ENCODE results near the gene ADAD2. TPM values are rescaled to one million over a fixed set of nuclear protein-coding genes. Genes with fewer than 3 reads are reported as not detected.

The ADAD2 gene
- total RNA-seq, 1 donor from 2014 or later = not detected

GRCh38 chr16:84195201-84196093 is 4.5 kb downstream of the ADAD2 start:
- Mint-ChIP-seq H3K36me3 (no peaks in the 10 kb centered on the region), H3K4me3 (no peak overlapping the region), H3K4me1 (ENCODE audit: unreplicated experiment) (peaks cover 14% of the 10 kb centered on the region), H3K27me3 (no peaks in the 10 kb centered on the region), H3K27ac (no peak overlapping the region), H3K9me3 (no peaks in the 10 kb centered on the region)
- no peak for DNase-seq (ENCODE audit: extremely low spot score, unreplicated experiment)
- no peak for TF ChIP-seq CTCF (conservative IDR thresholded peaks at IDR 0.05)

GRCh38 chr16:84196101-84196500 is 5.1 kb downstream of the ADAD2 start:
- DNase-seq (ENCODE audit: extremely low spot score, unreplicated experiment) = no peak
- no peak overlapping the region for H3K4me3 Mint-ChIP-seq
- TF ChIP-seq CTCF (conservative IDR thresholded peaks at IDR 0.05) = no peak
- no peaks in the 10 kb centered on the region for H3K36me3 Mint-ChIP-seq
- no peaks in the 10 kb centered on the region for H3K9me3 Mint-ChIP-seq
- no peak overlapping the region for H3K27ac Mint-ChIP-seq
- H3K4me1 Mint-ChIP-seq (ENCODE audit: unreplicated experiment) = peaks cover 14% of the 10 kb centered on the region
- no peaks in the 10 kb centered on the region for H3K27me3 Mint-ChIP-seq

- Mint-ChIP-seq H3K4me3 (peak overlapping the region; percentile 70), H3K9me3 (no peaks in the 10 kb centered on the region), H3K4me1 (ENCODE audit: unreplicated experiment) (peaks cover 14% of the 10 kb centered on the region), H3K27me3 (no peaks in the 10 kb centered on the region), H3K27ac (peak overlapping the region; percentile 82), H3K36me3 (no peaks in the 10 kb centered on the region)
- no peak for DNase-seq (ENCODE audit: extremely low spot score, unreplicated experiment)
- TF ChIP-seq CTCF (conservative IDR thresholded peaks at IDR 0.05) = no peak
Observed at GRCh38 chr16:84196727-84197394, 5.9 kb downstream of the ADAD2 start.

- H3K4me3 Mint-ChIP-seq = no peak overlapping the region
- H3K4me1 Mint-ChIP-seq (ENCODE audit: unreplicated experiment) = peaks cover 14% of the 10 kb centered on the region
- no peaks in the 10 kb centered on the region for H3K27me3 Mint-ChIP-seq
- no peaks in the 10 kb centered on the region for H3K9me3 Mint-ChIP-seq
- no peak overlapping the region for H3K27ac Mint-ChIP-seq
- TF ChIP-seq CTCF (conservative IDR thresholded peaks at IDR 0.05) = no peak
- no peak for DNase-seq (ENCODE audit: extremely low spot score, unreplicated experiment)
- no peaks in the 10 kb centered on the region for H3K36me3 Mint-ChIP-seq
Observed at GRCh38 chr16:84197466-84198128, 6.6 kb downstream of the ADAD2 start.

GRCh38 chr16:84198401-84198800 is 7.4 kb downstream of the ADAD2 start:
- Mint-ChIP-seq H3K4me1 (ENCODE audit: unreplicated experiment) (peaks cover 11% of the 10 kb centered on the region), H3K27me3 (no peaks in the 10 kb centered on the region), H3K9me3 (no peaks in the 10 kb centered on the region), H3K36me3 (no peaks in the 10 kb centered on the region), H3K4me3 (no peak overlapping the region), H3K27ac (peak overlapping the region; percentile 59)
- TF ChIP-seq CTCF (conservative IDR thresholded peaks at IDR 0.05) = no peak
- DNase-seq (ENCODE audit: extremely low spot score, unreplicated experiment) = no peak

Data from type B pancreatic cell (in vitro differentiated cells).